ENCODE measurements around the gene PRUNE2.

The PRUNE2 gene

DNA sequence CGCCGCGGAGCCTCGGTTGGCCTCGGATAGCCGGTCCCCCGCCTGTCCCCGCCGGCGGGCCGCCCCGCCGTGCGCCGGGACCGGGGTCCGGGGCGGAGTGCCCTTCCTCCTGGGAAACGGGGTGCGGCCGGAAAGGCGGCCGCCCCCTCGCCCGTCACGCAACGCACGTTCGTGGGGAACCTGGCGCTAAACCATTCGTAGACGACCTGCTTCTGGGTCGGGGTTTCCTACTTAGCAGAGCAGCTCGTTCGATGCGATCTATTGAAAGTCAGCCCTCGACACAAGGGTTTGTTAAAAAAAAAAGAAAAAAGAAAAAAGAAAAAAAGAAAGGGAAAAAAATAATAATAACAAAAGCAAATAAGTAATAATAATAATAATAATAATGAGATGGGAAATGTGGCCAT lies 334.2 kb downstream of the PRUNE2 start:
- DNase-seq (ENCODE audit: low read depth, low spot score) = no peak

DNA sequence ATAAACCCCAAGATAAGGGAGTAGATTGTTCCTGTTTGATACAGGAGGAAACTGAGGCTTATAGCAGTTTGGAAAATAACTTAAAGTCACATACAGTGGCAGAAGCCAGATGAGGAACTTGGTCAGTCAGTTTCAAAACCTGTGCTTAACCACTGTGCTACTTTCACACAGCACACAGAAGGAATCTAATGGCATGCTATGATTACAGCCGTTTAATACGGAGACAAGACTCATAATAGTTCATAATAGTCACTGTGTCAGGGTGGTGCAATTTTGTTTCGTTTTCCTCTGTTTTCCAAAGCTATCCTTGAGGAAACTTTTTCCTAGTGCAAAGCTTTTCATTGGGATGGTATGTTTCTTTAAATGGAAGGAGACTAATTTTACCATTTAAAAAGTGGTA lies 334.6 kb downstream of the PRUNE2 start:
- DNase-seq (ENCODE audit: low read depth, low spot score) = no peak

DNA sequence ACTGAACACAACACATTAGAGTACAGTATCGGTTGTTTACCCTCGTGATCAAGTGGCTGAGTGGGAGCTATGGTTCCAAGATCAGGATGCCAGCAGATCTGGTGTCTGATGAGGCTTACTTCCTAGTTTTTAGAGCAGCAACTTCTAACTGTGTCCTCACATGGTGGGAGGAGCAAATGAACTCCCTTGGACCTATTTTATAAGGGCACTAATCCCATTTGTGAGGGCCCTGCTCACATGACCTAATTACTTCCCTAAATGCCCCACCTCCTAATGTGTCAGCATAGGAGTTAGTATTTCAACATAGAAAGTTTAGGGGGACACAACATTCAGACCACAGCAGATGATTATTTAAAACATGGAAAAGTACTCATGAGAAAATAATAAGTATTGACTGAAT lies 335.1 kb downstream of the PRUNE2 start:
- no peak for DNase-seq (ENCODE audit: low read depth, low spot score)

DNA sequence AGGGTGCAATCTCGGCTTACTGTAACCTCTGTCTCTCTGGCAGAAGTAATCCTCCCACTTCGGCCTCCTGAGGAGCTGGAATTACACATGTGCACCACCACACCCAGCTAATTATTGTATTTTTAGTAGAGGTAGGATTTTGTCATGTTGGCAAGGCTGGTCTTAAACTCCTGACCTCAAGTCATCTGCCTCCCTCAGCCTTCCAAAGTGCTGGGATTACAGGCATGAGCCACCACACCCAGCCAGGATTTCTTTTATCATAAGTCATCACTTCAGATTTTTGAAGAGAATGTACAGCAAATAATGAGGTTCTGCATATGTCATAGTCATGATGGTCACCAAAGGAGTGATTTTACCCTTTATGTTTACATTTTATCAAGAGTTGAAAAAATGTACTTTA lies 338.8 kb downstream of the PRUNE2 start:
- no peak for DNase-seq (ENCODE audit: low read depth, low spot score)

DNA sequence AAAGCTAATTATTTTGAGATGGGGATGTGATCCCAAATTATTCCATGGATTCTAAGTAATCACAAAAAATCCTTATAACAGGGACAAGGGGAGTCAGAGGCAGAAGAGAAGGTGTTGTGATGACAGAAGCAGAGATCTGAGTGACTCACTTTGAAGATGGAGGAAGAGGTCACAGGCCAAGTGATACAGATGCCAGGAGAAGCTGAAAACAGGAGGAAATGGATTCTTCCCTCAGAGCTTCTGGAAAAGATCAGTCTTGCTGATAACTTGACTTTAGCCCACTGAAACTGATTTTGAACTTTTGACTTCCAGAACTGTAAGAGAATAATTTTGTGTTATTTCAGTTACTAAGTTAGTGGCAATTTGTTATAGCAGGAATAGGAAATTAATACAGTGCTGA lies 341.6 kb downstream of the PRUNE2 start:
- no peak for DNase-seq (ENCODE audit: low read depth, low spot score)

DNA sequence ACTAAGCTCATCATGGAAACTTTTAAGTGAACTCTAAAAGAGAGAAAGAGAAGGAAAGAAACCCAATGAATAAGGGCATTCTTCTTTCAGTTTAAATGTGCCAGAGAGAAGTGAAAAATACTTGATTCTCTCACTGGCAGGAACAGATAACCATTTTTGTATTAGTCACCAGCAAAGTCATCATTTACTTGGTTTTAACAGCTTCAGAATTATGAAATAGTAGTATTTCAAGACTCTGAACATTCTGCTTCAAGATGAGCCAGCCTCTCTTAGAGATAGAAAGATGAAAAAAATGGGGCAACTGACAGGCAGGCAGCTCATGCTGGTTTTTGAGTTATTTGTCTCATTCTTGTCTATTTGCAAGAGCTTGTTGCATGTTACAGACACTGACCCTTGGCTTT lies 343.4 kb downstream of the PRUNE2 start:
- DNase-seq (ENCODE audit: low read depth, low spot score) = no peak

DNA sequence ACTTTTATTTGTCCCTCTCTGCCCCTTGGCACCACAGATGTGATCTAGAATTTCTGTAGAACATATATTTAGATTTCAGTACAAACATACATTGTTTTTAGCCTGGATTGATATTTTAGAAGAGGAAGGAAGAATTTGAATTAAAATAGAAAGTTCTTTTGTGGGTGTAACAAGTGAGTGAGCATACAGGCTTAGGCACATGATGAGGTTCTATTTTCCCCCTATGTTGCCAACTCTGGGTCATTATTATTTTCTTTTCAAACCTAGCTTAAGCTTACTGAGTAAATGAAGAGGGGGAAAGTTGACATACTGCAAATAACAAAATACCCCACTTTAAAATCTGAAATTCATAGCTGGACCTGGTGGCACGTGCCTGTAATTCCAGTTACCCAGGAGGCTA lies 344.0 kb downstream of the PRUNE2 start:
- no peak for DNase-seq (ENCODE audit: low read depth, low spot score)

Data from smooth muscle cell of the brain vasculature (primary cell).